ENCODE results near the gene XCR1.
"Not testable (repeated sequence)": the region's sequence is repeated elsewhere in the genome, so short reads cannot be mapped to it uniquely, and the experiment has no call there.

XCR1 gene

DNA sequence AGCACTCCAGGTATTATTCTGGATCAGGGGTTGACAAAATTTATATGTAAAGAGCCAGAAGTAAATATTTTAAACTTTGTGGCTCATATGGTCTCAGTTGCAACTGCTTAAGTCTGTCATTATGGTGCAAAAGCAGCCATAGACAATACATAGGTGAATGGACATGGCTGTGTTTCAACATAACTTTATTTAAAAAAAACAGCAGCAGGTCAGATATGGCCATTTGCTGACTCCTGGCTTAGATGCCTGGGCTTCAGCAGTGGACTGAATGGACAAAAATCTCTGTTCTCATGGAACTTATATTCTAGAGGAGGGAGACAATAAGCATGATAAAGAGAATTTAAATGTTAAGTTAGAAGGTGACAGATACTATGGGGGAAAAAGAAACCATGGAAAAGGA is 20.0 kb downstream of the XCR1 start:
- TF ChIP-seq, protein P1, sequence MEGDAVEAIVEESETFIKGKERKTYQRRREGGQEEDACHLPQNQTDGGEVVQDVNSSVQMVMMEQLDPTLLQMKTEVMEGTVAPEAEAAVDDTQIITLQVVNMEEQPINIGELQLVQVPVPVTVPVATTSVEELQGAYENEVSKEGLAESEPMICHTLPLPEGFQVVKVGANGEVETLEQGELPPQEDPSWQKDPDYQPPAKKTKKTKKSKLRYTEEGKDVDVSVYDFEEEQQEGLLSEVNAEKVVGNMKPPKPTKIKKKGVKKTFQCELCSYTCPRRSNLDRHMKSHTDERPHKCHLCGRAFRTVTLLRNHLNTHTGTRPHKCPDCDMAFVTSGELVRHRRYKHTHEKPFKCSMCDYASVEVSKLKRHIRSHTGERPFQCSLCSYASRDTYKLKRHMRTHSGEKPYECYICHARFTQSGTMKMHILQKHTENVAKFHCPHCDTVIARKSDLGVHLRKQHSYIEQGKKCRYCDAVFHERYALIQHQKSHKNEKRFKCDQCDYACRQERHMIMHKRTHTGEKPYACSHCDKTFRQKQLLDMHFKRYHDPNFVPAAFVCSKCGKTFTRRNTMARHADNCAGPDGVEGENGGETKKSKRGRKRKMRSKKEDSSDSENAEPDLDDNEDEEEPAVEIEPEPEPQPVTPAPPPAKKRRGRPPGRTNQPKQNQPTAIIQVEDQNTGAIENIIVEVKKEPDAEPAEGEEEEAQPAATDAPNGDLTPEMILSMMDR (IDR thresholded peaks at IDR 0.05; ENCODE audit: insufficient read depth, low read depth, low read length, missing control alignments) = no peak
- no peak for DNase-seq (ENCODE audit: low read depth)
- H3K4me3 ChIP-seq (ENCODE audit: low read depth, low read length) = no peak overlapping the region

DNA sequence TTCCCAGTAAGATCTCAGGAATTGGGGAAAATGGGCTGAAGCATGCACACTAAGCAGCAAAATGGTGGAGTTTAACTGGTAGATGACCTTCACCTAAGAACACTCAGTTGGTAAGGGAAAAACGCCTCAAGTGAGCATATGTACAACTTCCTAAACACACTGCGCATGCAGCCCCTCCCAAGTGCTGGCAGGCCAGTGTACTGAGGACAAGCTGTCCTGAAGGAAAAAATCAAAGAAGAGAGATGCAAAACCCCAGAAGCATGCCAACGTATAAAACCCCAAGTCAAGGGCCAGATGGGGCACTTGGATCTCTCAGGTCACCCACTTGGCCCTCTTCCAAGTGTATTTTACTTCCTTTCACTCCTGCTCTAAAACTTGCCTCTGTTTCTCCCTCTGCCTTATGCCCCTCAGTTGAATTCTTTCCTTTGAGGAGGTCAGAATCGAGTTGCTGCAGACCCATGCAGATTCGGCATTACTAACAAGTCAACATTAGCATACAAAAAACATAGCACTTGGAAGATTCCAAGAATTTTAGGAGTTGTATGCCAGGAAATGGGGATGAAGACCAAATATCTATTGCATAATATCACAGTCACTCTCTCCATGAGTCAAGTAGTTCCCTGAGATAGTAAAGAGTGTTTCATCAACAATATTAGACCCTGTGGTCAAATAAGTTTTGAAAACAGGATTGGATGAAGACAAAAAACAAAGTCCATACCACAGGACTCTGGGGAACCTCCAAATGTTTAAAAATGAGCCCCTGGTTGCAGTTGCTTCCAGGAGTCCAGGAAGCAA is 20.8 kb downstream of the XCR1 start:
- DNase-seq (ENCODE audit: low read depth) = no peak
- H3K4me3 ChIP-seq (ENCODE audit: low read depth, low read length) = no peak overlapping the region
- TF ChIP-seq, protein P1 (IDR thresholded peaks at IDR 0.05; ENCODE audit: insufficient read depth, low read depth, low read length, missing control alignments) = no peak

DNA sequence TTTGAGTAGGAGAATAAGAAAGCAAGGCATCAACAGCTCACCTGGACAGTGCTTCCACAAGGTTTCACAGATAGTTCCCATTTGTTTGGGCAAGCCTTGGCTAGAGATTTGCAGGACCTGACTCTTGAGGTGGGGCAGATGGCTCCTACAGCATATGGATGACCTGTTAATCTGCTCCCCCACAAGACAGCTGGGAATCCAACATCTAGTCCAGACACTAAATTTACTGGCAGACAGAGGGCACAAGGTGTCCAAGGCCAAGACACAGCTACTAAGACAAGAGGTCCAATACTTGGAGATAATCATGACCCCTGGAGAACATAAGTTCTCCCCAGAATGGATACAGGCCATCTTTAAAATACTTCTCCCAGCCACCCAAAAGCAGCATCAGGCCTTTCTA is 23.6 kb downstream of the XCR1 start:
- not testable (repeated sequence) for H3K4me3 ChIP-seq (ENCODE audit: low read depth, low read length); DNase-seq (ENCODE audit: low read depth)

DNA sequence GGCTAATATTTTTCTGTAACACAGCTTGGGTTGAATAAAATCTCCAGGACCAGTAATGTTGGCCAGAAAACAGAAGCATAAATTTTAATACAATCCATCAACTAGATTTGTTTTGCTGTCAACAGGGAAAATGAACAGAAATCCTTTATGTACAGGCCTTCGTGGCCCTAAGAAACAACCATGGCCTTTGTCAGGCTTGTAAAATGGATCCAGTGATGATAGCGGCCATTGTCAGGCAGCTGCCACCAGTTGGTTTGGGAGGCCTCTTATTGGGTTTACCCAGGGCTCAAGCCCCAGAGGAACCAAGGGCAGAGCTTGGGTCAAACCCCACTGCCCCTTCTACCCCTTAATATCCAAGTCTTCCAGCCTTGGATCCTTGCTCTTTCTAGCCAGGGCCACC is 26.1 kb downstream of the XCR1 start:
- TF ChIP-seq, protein P1 (IDR thresholded peaks at IDR 0.05; ENCODE audit: insufficient read depth, low read depth, low read length, missing control alignments) = no peak
- no peak for DNase-seq (ENCODE audit: low read depth)
- H3K4me3 ChIP-seq (ENCODE audit: low read depth, low read length) = no peak overlapping the region

- TF ChIP-seq, protein P1 (IDR thresholded peaks at IDR 0.05; ENCODE audit: insufficient read depth, low read depth, low read length, missing control alignments) = no peak
- DNase-seq (ENCODE audit: low read depth) = no peak
- H3K4me3 ChIP-seq (ENCODE audit: low read depth, low read length) = no peak overlapping the region
Observed at GRCh38 chr3:45997942-45998341, 29.3 kb downstream of the XCR1 start.

DNA sequence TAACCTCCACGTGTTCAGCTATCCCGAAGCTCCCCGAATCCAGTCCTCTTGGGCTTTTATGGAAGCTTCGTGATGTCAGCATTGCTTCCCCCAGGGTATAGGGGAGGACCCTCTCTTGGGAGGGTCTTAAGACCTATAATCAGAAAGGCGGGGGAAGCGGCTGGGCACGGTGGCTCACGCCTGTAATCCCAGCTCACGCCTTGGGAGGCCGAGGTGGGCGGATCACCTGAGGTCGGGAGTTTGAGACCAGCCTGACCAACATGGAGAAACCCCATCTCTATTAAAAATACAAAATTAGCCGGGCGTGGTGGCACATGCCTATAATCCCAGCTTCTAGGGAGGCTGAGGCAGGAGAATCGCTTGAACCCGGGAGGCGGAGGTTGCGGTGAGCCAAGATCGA is 29.8 kb downstream of the XCR1 start:
- H3K4me3 ChIP-seq (ENCODE audit: low read depth, low read length); DNase-seq (ENCODE audit: low read depth): not testable (repeated sequence)

GRCh38 chr3:45995236-45996192 is 31.8 kb downstream of the XCR1 start, which contains the start of gene FYCO1:
FYCO1 (minus strand) TSS chr3:45995824; CDS start chr3:45984910, 10,914 bp downstream.
- TF ChIP-seq, protein P1 (IDR thresholded peaks at IDR 0.05; ENCODE audit: insufficient read depth, low read depth, low read length, missing control alignments) = no peak
- DNase-seq (ENCODE audit: low read depth) = peak; percentile 94
- peak within 1 kb of the TSS; percentile 65 for H3K4me3 ChIP-seq (ENCODE audit: low read depth, low read length)
